ENCODE data around the gene AKNA. TPM values are rescaled to one million over a fixed set of nuclear protein-coding genes. Genes with fewer than 3 reads are reported as not detected.

The AKNA gene
- total RNA-seq, 2 experiments from 2014 or later, result 61.4 to 203 TPM

- Histone ChIP-seq H2AFZ (ENCODE audit: low read length) (no peak overlapping the region), H3K9me3 (ENCODE audit: low read length) (no peaks in the 10 kb centered on the region), H3K4me2 (ENCODE audit: low read length) (no peak overlapping the region), H3K27ac (ENCODE audit: low read depth, low read length, poor library complexity, severe bottlenecking) (no peak overlapping the region), H3K9me2 (ENCODE audit: insufficient read depth, low read length) (no peaks in the 10 kb centered on the region), H3K4me3 (ENCODE audit: low read depth, low read length, poor library complexity, severe bottlenecking) (no peak overlapping the region), H4K20me1 (ENCODE audit: insufficient read depth, low read length) (no peaks in the 10 kb centered on the region), H3K36me3 (ENCODE audit: insufficient read depth, low read length) (no peaks in the 10 kb centered on the region), H3K79me2 (ENCODE audit: insufficient read depth, low read depth, low read length) (no peaks in the 10 kb centered on the region), H3K4me1 (ENCODE audit: insufficient read depth, low read length, poor library complexity, severe bottlenecking) (no peaks in the 10 kb centered on the region)
- ChIA-PET POLR2A (no interaction called here), CTCF (ENCODE audit: unreplicated experiment) (no interaction called here)
- no peak for DNase-seq (ENCODE audit: low spot score)
- BruUV-seq (replicated peaks), result no TSS peak
- intact Hi-C loops (cut with micrococcal nuclease; ENCODE audit: unreplicated experiment), result no loop called here
- TF ChIP-seq EZH2phosphoT487 (IDR thresholded peaks at IDR 0.05; ENCODE audit: borderline replicate concordance, low read depth, low read length), result no peak
Observed at GRCh38 chr9:114301798-114302565, 85.8 kb downstream of the AKNA start.

- Histone ChIP-seq H3K79me2 (ENCODE audit: insufficient read depth, low read depth, low read length) (no peaks in the 10 kb centered on the region), H3K9me3 (ENCODE audit: low read length) (0 out of 2 replicates have a peak, but pooled peaks cover 6% of the 10 kb centered on the region), H3K27ac (ENCODE audit: low read depth, low read length, poor library complexity, severe bottlenecking) (no peak overlapping the region), H3K36me3 (ENCODE audit: insufficient read depth, low read length) (no peaks in the 10 kb centered on the region), H3K4me3 (ENCODE audit: low read depth, low read length, poor library complexity, severe bottlenecking) (no peak overlapping the region), H3K9me2 (ENCODE audit: insufficient read depth, low read length) (no peaks in the 10 kb centered on the region), H3K4me2 (ENCODE audit: low read length) (no peak overlapping the region), H3K4me1 (ENCODE audit: insufficient read depth, low read length, poor library complexity, severe bottlenecking) (no peaks in the 10 kb centered on the region), H2AFZ (ENCODE audit: low read length) (no peak overlapping the region), H4K20me1 (ENCODE audit: insufficient read depth, low read length) (no peaks in the 10 kb centered on the region)
- DNase-seq (ENCODE audit: low spot score), result no peak
- ChIA-PET POLR2A (no interaction called here), CTCF (ENCODE audit: unreplicated experiment) (no interaction called here)
- BruUV-seq (replicated peaks), result no TSS peak
- intact Hi-C loops (cut with micrococcal nuclease; ENCODE audit: unreplicated experiment), result no loop called here
- no peak for TF ChIP-seq EZH2phosphoT487 (IDR thresholded peaks at IDR 0.05; ENCODE audit: borderline replicate concordance, low read depth, low read length)
- TF ChIP-seq CTCF (conservative IDR thresholded peaks at IDR 0.05; ENCODE audit: low read length), result no peak
Observed at GRCh38 chr9:114300846-114301797, 86.7 kb downstream of the AKNA start.

- no peaks in the 10 kb centered on the region for H3K4me1 ChIP-seq (ENCODE audit: insufficient read depth, low read length, poor library complexity, severe bottlenecking)
Observed at GRCh38 chr9:114300153-114300845, 87.5 kb downstream of the AKNA start.

More at GRCh38 chr9:114300153-114300845, 87.5 kb downstream of the AKNA start:
- Histone ChIP-seq H3K36me3 (ENCODE audit: insufficient read depth, low read length) (no peaks in the 10 kb centered on the region), H3K4me3 (ENCODE audit: low read depth, low read length, poor library complexity, severe bottlenecking) (no peak overlapping the region), H3K27ac (ENCODE audit: low read depth, low read length, poor library complexity, severe bottlenecking) (no peak overlapping the region), H3K9me2 (ENCODE audit: insufficient read depth, low read length) (no peaks in the 10 kb centered on the region), H3K79me2 (ENCODE audit: insufficient read depth, low read depth, low read length) (no peaks in the 10 kb centered on the region), H4K20me1 (ENCODE audit: insufficient read depth, low read length) (no peaks in the 10 kb centered on the region), H3K9me3 (ENCODE audit: low read length) (peaks cover 8% of the 10 kb centered on the region; the same call in 1 of the 2 replicates), H3K4me2 (ENCODE audit: low read length) (no peak overlapping the region), H2AFZ (ENCODE audit: low read length) (no peak overlapping the region)
- BruUV-seq (replicated peaks), result no TSS peak
- no peak for TF ChIP-seq EZH2phosphoT487 (IDR thresholded peaks at IDR 0.05; ENCODE audit: borderline replicate concordance, low read depth, low read length)
- TF ChIP-seq CTCF (conservative IDR thresholded peaks at IDR 0.05; ENCODE audit: low read length), result no peak
- intact Hi-C loops (cut with micrococcal nuclease; ENCODE audit: unreplicated experiment), result no loop called here
- ChIA-PET POLR2A (no interaction called here), CTCF (ENCODE audit: unreplicated experiment) (no interaction called here)
- no peak for DNase-seq (ENCODE audit: low spot score)
